Left ventricle myocardium inferior (tissue), 1 donor: Measurements from ENCODE around the gene YPEL5. TPM values are rescaled to one million over a fixed set of nuclear protein-coding genes. Genes with fewer than 3 reads are reported as not detected.

Experiments
- DNase-seq: peaks from one replicate; pipeline ENCODE4 v3.0.0-alpha.2; 2020
- H3K27ac ChIP-seq: fragments of 200-600 bp; replicated peaks from 2 replicates; pipeline ENCODE4 v1.8.0; 2021
- H3K27me3 ChIP-seq: fragments of 200-600 bp; 2 replicates; pipeline ENCODE4 v1.8.0; 2021; ENCODE audit warnings: low read depth
- H3K36me3 ChIP-seq: fragments of 200-600 bp; 2 replicates; pipeline ENCODE4 v1.8.0; 2021
- H3K4me1 ChIP-seq: fragments of 200-600 bp; 2 replicates; pipeline ENCODE4 v1.8.0; 2021
- H3K4me3 ChIP-seq: fragments of 200-600 bp; 2 replicates; pipeline ENCODE4 v1.8.0; 2021; ENCODE audit warnings: mild to moderate bottlenecking, moderate library complexity
- H3K9me3 ChIP-seq: fragments of 200-600 bp; replicated peaks from 2 replicates; pipeline ENCODE4 v1.8.0; 2021
- intact Hi-C: fragments of 100-400 bp; cut with micrococcal nuclease; formaldehyde crosslinking; loops from one replicate; pipeline ENCODE4 v1.11.0; 2022
- total RNA-seq: library from RNA; stranded (reverse); fragmentation: NEBNext Ultra II Directional; extraction: Animal tissue kit (Norgen Biotek cat#: 25700); gene quantifications from one replicate; pipeline ENCODE4 v1.2.1, GENCODE V29; 2021
- TF ChIP-seq, protein P1 (sequence below): fragments of 200-600 bp; IDR thresholded peaks from 2 replicates; pipeline ENCODE4 v1.8.0; 2021; ENCODE audit warnings: antibody characterized with exemption, mild to moderate bottlenecking, borderline replicate concordance
- donor health status: DM: no; HTN: yes; CAD: no; lungs with severe emphysema.

YPEL5 gene
- total RNA-seq, 1 donor from 2014 or later, result 63.6 TPM

DNA sequence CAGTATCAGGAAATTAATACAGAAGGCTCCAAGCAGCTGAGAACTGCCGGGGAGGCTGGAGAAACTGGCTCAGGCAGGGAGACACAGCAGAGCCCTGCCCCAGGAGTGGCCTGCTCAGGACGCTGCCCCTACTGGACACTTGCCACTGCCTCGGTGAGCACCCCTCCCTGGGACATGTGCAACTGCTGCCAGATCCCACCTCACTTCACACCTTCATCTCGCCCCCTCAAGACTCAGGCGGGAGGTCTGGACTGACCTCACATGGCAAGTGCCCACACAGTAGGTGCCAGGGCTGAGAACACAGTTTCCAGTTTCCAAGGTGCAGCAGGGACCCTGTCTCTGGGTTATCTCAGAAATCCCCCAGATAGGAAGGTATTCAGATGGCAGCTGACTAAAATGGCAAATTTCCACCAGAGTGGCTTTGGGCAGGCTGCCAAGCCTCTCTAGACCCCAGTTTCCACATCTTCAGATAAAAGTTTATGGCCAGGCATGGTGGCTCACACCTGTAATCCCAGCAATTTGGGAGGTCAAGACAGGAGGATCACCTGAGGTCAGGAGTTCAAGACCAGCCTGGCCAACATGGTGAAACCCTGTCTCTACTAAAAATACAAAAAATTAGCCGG lies 50.9 kb downstream of the YPEL5 start:
- Histone ChIP-seq H3K27ac (no peak overlapping the region), H3K9me3 (no peaks in the 10 kb centered on the region), H3K4me3 (no peak overlapping the region), H3K4me1 (peaks cover 13% of the 10 kb centered on the region), H3K36me3 (no peaks in the 10 kb centered on the region), H3K27me3 (no peaks in the 10 kb centered on the region)
- TF ChIP-seq, protein P1, sequence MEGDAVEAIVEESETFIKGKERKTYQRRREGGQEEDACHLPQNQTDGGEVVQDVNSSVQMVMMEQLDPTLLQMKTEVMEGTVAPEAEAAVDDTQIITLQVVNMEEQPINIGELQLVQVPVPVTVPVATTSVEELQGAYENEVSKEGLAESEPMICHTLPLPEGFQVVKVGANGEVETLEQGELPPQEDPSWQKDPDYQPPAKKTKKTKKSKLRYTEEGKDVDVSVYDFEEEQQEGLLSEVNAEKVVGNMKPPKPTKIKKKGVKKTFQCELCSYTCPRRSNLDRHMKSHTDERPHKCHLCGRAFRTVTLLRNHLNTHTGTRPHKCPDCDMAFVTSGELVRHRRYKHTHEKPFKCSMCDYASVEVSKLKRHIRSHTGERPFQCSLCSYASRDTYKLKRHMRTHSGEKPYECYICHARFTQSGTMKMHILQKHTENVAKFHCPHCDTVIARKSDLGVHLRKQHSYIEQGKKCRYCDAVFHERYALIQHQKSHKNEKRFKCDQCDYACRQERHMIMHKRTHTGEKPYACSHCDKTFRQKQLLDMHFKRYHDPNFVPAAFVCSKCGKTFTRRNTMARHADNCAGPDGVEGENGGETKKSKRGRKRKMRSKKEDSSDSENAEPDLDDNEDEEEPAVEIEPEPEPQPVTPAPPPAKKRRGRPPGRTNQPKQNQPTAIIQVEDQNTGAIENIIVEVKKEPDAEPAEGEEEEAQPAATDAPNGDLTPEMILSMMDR, result no peak
- DNase-seq, result no peak
- intact Hi-C loops, result no loop called here

DNA sequence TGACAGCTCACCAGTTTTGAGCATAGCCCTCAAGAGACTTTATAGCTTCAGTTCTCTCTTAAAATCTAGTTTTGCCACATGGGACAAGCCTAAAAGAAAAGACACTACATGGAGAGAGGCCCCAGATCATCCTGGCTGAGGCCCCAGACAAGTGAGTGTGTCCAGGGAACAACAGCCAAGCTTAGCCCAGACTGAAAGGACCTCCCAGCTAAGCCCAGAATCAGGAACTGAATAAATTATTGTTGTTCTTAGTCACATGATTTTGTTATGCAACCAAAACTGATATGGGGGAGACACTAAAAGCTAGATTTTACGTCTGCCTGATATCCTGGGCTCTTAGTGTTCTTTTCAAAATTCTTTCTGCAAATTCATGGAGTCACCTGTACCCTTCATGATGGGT lies 55.2 kb downstream of the YPEL5 start:
- TF ChIP-seq, protein P1, result no peak
- Histone ChIP-seq H3K27ac (peak overlapping the region; percentile 65), H3K27me3 (no peaks in the 10 kb centered on the region), H3K4me3 (no peak overlapping the region), H3K36me3 (no peaks in the 10 kb centered on the region), H3K4me1 (peaks cover 26% of the 10 kb centered on the region), H3K9me3 (no peaks in the 10 kb centered on the region)
- intact Hi-C loops, result no loop called here
- peak; percentile 57 for DNase-seq

DNA sequence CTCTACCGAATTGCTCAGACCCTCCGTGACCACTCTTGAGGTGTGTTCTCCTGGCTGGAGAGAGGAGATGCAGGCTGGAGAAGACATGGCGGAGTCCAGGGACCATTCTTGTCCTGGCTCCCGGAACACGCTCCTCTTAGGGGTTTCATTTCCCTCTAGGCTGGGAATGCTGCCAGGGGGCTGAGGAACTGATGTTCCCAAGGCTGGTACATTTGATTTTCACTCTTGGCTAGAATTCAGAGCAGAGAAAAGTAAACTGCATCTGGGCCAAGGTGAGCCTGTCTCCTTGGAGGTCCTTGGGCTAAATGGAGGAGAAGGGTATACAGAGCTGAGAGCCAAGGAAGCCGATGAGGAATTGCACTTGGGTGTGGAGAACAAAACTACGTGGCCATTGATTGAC lies 56.3 kb downstream of the YPEL5 start:
- H3K27ac ChIP-seq, result peak overlapping the region; percentile 65
- intact Hi-C loops, result no loop called here

DNA sequence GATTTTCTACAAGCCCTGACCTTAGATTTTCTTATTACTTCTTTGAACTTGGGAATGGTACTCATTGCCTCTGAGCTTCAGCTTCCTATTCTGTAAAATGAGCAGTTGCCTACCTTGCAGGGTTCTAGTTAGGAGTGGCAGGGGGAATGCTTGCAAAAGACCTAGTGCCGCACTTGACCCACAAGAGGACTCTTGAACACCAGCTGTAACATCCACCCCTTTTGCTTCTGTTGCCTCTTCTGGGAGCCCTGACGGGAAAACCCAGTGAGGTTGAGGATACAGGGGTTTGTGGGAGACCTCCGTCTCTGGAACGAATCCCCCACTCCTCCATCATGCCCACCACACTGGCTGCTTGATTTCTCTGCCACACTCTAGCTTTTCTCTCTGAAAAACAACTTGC lies 57.5 kb downstream of the YPEL5 start:
- DNase-seq, result no peak
- H3K27me3 ChIP-seq, result no peaks in the 10 kb centered on the region
- no peaks in the 10 kb centered on the region for H3K9me3 ChIP-seq
- H3K36me3 ChIP-seq, result no peaks in the 10 kb centered on the region
- H3K4me3 ChIP-seq, result no peak overlapping the region
- H3K27ac ChIP-seq, result peak overlapping the region; percentile 47
- peaks cover 31% of the 10 kb centered on the region for H3K4me1 ChIP-seq
- intact Hi-C loops, result no loop called here
- TF ChIP-seq, protein P1, result no peak

More for the DNA sequence above, 56.3 kb downstream of the YPEL5 start:
- H3K36me3 ChIP-seq, result no peaks in the 10 kb centered on the region
- no peaks in the 10 kb centered on the region for H3K27me3 ChIP-seq
- TF ChIP-seq, protein P1, result no peak
- no peaks in the 10 kb centered on the region for H3K9me3 ChIP-seq
- no peak overlapping the region for H3K4me3 ChIP-seq
- no peak for DNase-seq
- peaks cover 26% of the 10 kb centered on the region for H3K4me1 ChIP-seq

DNA sequence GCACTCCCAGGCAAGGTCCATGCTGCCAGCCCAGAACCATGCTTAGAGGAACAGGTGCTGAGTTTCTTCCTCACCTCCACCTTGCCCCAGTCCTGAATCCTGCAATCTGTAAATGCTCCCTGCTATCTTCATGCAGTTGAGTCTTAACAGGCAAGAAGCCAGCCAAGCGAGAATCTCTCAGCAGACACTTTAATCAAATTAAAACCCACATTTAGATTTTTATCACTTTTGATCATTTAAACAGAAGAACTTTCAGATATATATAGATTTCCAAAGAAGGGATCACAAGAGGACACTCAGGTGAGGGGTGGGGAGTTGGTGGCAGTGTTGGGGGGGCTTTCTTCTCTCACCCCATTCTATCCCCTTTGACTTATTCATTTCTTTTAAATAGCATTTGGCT lies 58.6 kb downstream of the YPEL5 start:
- Histone ChIP-seq H3K27me3 (no peaks in the 10 kb centered on the region), H3K4me1 (peaks cover 31% of the 10 kb centered on the region), H3K4me3 (no peak overlapping the region), H3K9me3 (no peaks in the 10 kb centered on the region), H3K27ac (peak overlapping the region; percentile 16), H3K36me3 (no peaks in the 10 kb centered on the region)
- no peak for DNase-seq
- TF ChIP-seq, protein P1, result no peak
- intact Hi-C loops, result no loop called here
